GM23248 (cell line): Measurements from ENCODE around the gene PTPRD. TPM values are rescaled to one million over a fixed set of nuclear protein-coding genes. Genes with fewer than 3 reads are reported as not detected.

Source experiments
- DNase-seq: peaks from one replicate; pipeline ENCODE4 v3.0.0-alpha.2; 2015
- H2AFZ ChIP-seq: fragments of 200-600 bp; sonication (generic); 2 replicates; pipeline ENCODE4 v1.6.1; 2016; ENCODE audit warnings: antibody characterized with exemption
- H3F3A ChIP-seq: fragments of 200-600 bp; sonication (generic); 2 replicates; pipeline ENCODE4 v1.6.1; 2016; ENCODE audit warnings: mild to moderate bottlenecking, antibody characterized with exemption, mixed run types; ENCODE audit not compliant: insufficient read depth
- H3K27ac ChIP-seq: fragments of 200-600 bp; sonication (generic); 2 replicates; pipeline ENCODE4 v1.5.1; 2016; ENCODE audit warnings: mild to moderate bottlenecking
- H3K27me3 ChIP-seq: fragments of 200-600 bp; sonication (generic); replicated peaks from 2 replicates; pipeline ENCODE4 v1.6.1; 2016; ENCODE audit warnings: mild to moderate bottlenecking; ENCODE audit not compliant: insufficient read depth
- H3K36me3 ChIP-seq: fragments of 200-600 bp; sonication (generic); 2 replicates; pipeline ENCODE4 v1.6.1; 2016; ENCODE audit warnings: low read depth, mild to moderate bottlenecking
- H3K4me1 ChIP-seq: fragments of 200-600 bp; sonication (generic); 2 replicates; pipeline ENCODE4 v1.6.1; 2016; ENCODE audit warnings: mild to moderate bottlenecking; ENCODE audit not compliant: insufficient read depth
- H3K4me2 ChIP-seq: fragments of 200-600 bp; sonication (generic); one replicate; pipeline ENCODE4 v1.6.1; 2016; ENCODE audit warnings: mild to moderate bottlenecking; ENCODE audit not compliant: unreplicated experiment
- H3K4me3 ChIP-seq: fragments of 200-600 bp; sonication (generic); 2 replicates; pipeline ENCODE4 v1.5.1; 2016; ENCODE audit warnings: mild to moderate bottlenecking
- H3K79me2 ChIP-seq: fragments of 200-600 bp; sonication (generic); 2 replicates; pipeline ENCODE4 v1.6.1; 2016; ENCODE audit warnings: mild to moderate bottlenecking; ENCODE audit not compliant: insufficient read depth
- H3K9ac ChIP-seq: fragments of 200-600 bp; sonication (generic); 2 replicates; pipeline ENCODE4 v1.6.1; 2016; ENCODE audit warnings: mild to moderate bottlenecking
- H3K9me2 ChIP-seq: fragments of 200-600 bp; sonication (generic); 2 replicates; pipeline ENCODE4 v1.6.1; 2016; ENCODE audit warnings: mixed run types, mild to moderate bottlenecking, moderate library complexity; ENCODE audit not compliant: insufficient read depth
- H3K9me3 ChIP-seq: fragments of 200-600 bp; sonication (generic); one replicate; pipeline ENCODE4 v1.6.1; 2017; ENCODE audit warnings: low read depth
- H4K20me1 ChIP-seq: fragments of 200-600 bp; sonication (generic); 2 replicates; pipeline ENCODE4 v1.6.0; 2016; ENCODE audit not compliant: insufficient read depth
- EZH2 ChIP-seq: fragments of 200-600 bp; sonication (generic); IDR thresholded peaks from 2 replicates; pipeline ENCODE4 v1.6.1; 2018; ENCODE audit warnings: antibody characterized with exemption, mild to moderate bottlenecking; ENCODE audit not compliant: insufficient read depth, poor library complexity, severe bottlenecking
- EZH2phosphoT487 ChIP-seq: fragments of 200-600 bp; sonication (generic); IDR thresholded peaks from 2 replicates; pipeline ENCODE4 v1.6.1; 2018; ENCODE audit warnings: antibody characterized with exemption, moderate library complexity, mild to moderate bottlenecking, low read depth; ENCODE audit not compliant: insufficient read depth
- WGBS, 2 experiments: methylation state at CpG; one replicate each; pipeline ENCODE4 v1.1.6; 2015 to 2017; ENCODE audit warnings: low lambda C conversion rate in 2 of 2, low coverage in 1 of 2; ENCODE audit errors: missing lambda C conversion rate in 2 of 2; 5-methylcytosine and 5-hydroxymethylcytosine counted together
- in situ Hi-C: fragments of 300-500 bp; cut with MboI; formaldehyde crosslinking; loops from 2 replicates; pipeline ENCODE4 v1.15.0; 2020
- polyA plus RNA-seq: library from polyadenylated mRNA; unstranded; fragments of >200 nt; fragmentation: Nextera tagmentation; extraction: Ambion mirVana; gene quantifications from 2 replicates; pipeline ENCODE4 v1.2.1, GENCODE V29; 2016
- total RNA-seq: library from RNA; depleted of rRNA; stranded (reverse); fragments of >200 nt; shearing (Covaris generic); gene quantifications from 2 replicates; pipeline ENCODE4 v1.2.3, GENCODE V29; 2014

The PTPRD gene
- total and polyA plus RNA-seq, 2 experiments from 2014 or later: 0.05 TPM; not detected in 1

GRCh38 chr9:10112798-10113197 is 500.0 kb downstream of the PTPRD start:
- no peaks in the 10 kb centered on the region for H3K4me1 ChIP-seq
- no peak overlapping the region for H3K4me3 ChIP-seq
- no peaks in the 10 kb centered on the region for H3K36me3 ChIP-seq
- no peaks in the 10 kb centered on the region for H3F3A ChIP-seq
- in situ Hi-C loops: no loop called here
- no peak overlapping the region for H3K9ac ChIP-seq
- H3K27ac ChIP-seq: no peak overlapping the region
- no peak for DNase-seq
- no peaks in the 10 kb centered on the region for H3K79me2 ChIP-seq
- WGBS, 2 experiments: 3 to 5% methylated on average over 4 of the region's 4 CpGs
- TF ChIP-seq EZH2phosphoT487 (no peak), EZH2 (no peak)
- no peak overlapping the region for H2AFZ ChIP-seq
- H3K9me2 ChIP-seq: no peaks in the 10 kb centered on the region
- H3K27me3 ChIP-seq: no peaks in the 10 kb centered on the region
- no peaks in the 10 kb centered on the region for H4K20me1 ChIP-seq
- H3K9me3 ChIP-seq: no peaks in the 10 kb centered on the region
- no peak overlapping the region for H3K4me2 ChIP-seq

- 2 to 3% methylated on average over 2 of the region's 2 CpGs for WGBS, 2 experiments
- H3K36me3 ChIP-seq: no peaks in the 10 kb centered on the region
- H3K4me3 ChIP-seq: no peak overlapping the region
- no peaks in the 10 kb centered on the region for H3K9me3 ChIP-seq
- no peaks in the 10 kb centered on the region for H3K4me1 ChIP-seq
- H3F3A ChIP-seq: no peaks in the 10 kb centered on the region
- in situ Hi-C loops: no loop called here
- no peaks in the 10 kb centered on the region for H3K27me3 ChIP-seq
- no peaks in the 10 kb centered on the region for H4K20me1 ChIP-seq
- H3K4me2 ChIP-seq: no peak overlapping the region
- TF ChIP-seq EZH2: no peak
- TF ChIP-seq EZH2phosphoT487: no peak
- H2AFZ ChIP-seq: no peak overlapping the region
- no peak overlapping the region for H3K27ac ChIP-seq
- no peak for DNase-seq
- H3K79me2 ChIP-seq: no peaks in the 10 kb centered on the region
- H3K9ac ChIP-seq: no peak overlapping the region
- no peaks in the 10 kb centered on the region for H3K9me2 ChIP-seq
These were observed 500.7 kb downstream of the PTPRD start for GRCh38 chr9:10112070-10112469.

- Histone ChIP-seq H3F3A (no peaks in the 10 kb centered on the region), H3K4me1 (no peaks in the 10 kb centered on the region), H3K4me2 (no peak overlapping the region), H3K27me3 (no peaks in the 10 kb centered on the region), H2AFZ (no peak overlapping the region), H3K36me3 (no peaks in the 10 kb centered on the region), H3K79me2 (no peaks in the 10 kb centered on the region), H3K9me2 (no peaks in the 10 kb centered on the region), H3K9me3 (no peaks in the 10 kb centered on the region), H3K4me3 (no peak overlapping the region), H3K27ac (no peak overlapping the region), H4K20me1 (no peaks in the 10 kb centered on the region), H3K9ac (no peak overlapping the region)
- DNase-seq: no peak
- in situ Hi-C loops: no loop called here
- WGBS, 2 experiments: 9 to 12% methylated on average over 3 of the region's 3 CpGs
- TF ChIP-seq EZH2phosphoT487 (no peak), EZH2 (no peak)
These were observed 504.0 kb downstream of the PTPRD start for GRCh38 chr9:10108815-10109214.

GRCh38 chr9:10104774-10105173 is 508.0 kb downstream of the PTPRD start:
- TF ChIP-seq EZH2phosphoT487: no peak
- no peak for TF ChIP-seq EZH2
- Histone ChIP-seq H3K27ac (no peak overlapping the region), H4K20me1 (no peaks in the 10 kb centered on the region), H2AFZ (no peak overlapping the region), H3K9me2 (no peaks in the 10 kb centered on the region), H3K9ac (no peak overlapping the region), H3K79me2 (no peaks in the 10 kb centered on the region), H3K36me3 (no peaks in the 10 kb centered on the region), H3K4me3 (no peak overlapping the region), H3K9me3 (no peaks in the 10 kb centered on the region), H3F3A (no peaks in the 10 kb centered on the region), H3K4me1 (no peaks in the 10 kb centered on the region), H3K4me2 (no peak overlapping the region), H3K27me3 (no peaks in the 10 kb centered on the region)
- in situ Hi-C loops: no loop called here
- 9 to 10% methylated on average over 2 of the region's 2 CpGs for WGBS, 2 experiments
- DNase-seq: no peak

- no peaks in the 10 kb centered on the region for H3K27me3 ChIP-seq
- H3K36me3 ChIP-seq: no peaks in the 10 kb centered on the region
- TF ChIP-seq EZH2 (no peak), EZH2phosphoT487 (no peak)
- 17 to 18% methylated on average over 1 of the region's 1 CpG for WGBS, 2 experiments
- H2AFZ ChIP-seq: no peak overlapping the region
- in situ Hi-C loops: no loop called here
- H3K4me2 ChIP-seq: no peak overlapping the region
- H3K9ac ChIP-seq: no peak overlapping the region
- no peak overlapping the region for H3K4me3 ChIP-seq
- no peak for DNase-seq
- no peaks in the 10 kb centered on the region for H3F3A ChIP-seq
- H3K4me1 ChIP-seq: no peaks in the 10 kb centered on the region
- H3K9me3 ChIP-seq: no peaks in the 10 kb centered on the region
- no peak overlapping the region for H3K27ac ChIP-seq
- H3K9me2 ChIP-seq: no peaks in the 10 kb centered on the region
- H4K20me1 ChIP-seq: no peaks in the 10 kb centered on the region
- no peaks in the 10 kb centered on the region for H3K79me2 ChIP-seq
These were observed 517.6 kb downstream of the PTPRD start for GRCh38 chr9:10095208-10095607.
